KMS-11 (cell line): ENCODE data around the gene TEX50.
"Not testable (repeated sequence)": the region's sequence is repeated elsewhere in the genome, so short reads cannot be mapped to it uniquely, and the experiment has no call there.

Experiments
- H2AFZ ChIP-seq: fragments of 200-600 bp; sonication (generic); 2 replicates; pipeline ENCODE4 v1.6.1; 2016; ENCODE audit warnings: antibody characterized with exemption, mixed run types, low read depth
- H3K27ac ChIP-seq: fragments of 200-600 bp; sonication (generic); 2 replicates; pipeline ENCODE4 v1.6.1; 2016; ENCODE audit warnings: mild to moderate bottlenecking, mixed run types
- H3K27me3 ChIP-seq: fragments of 200-600 bp; sonication (generic); 2 replicates; pipeline ENCODE4 v1.6.1; 2017; ENCODE audit warnings: mild to moderate bottlenecking, low read depth, mixed run types, moderate library complexity; ENCODE audit not compliant: insufficient read depth
- H3K36me3 ChIP-seq: fragments of 200-600 bp; sonication (generic); 2 replicates; pipeline ENCODE4 v1.6.1; 2017; ENCODE audit warnings: mild to moderate bottlenecking, mixed run types; ENCODE audit not compliant: insufficient read depth
- H3K4me1 ChIP-seq: fragments of 200-600 bp; sonication (generic); 2 replicates; pipeline ENCODE4 v1.6.1; 2016; ENCODE audit warnings: mild to moderate bottlenecking, low read depth, mixed run types; ENCODE audit not compliant: poor library complexity, severe bottlenecking
- H3K4me2 ChIP-seq: fragments of 200-600 bp; sonication (generic); 2 replicates; pipeline ENCODE4 v1.7.0; 2016; ENCODE audit warnings: mild to moderate bottlenecking, mixed run types
- H3K4me3 ChIP-seq: fragments of 200-600 bp; sonication (generic); IDR thresholded peaks from 2 replicates; pipeline ENCODE4 v1.6.1; 2017; ENCODE audit warnings: low read depth, low read length, mixed read lengths; ENCODE audit not compliant: insufficient read depth
- H3K79me2 ChIP-seq: fragments of 200-600 bp; sonication (generic); 2 replicates; pipeline ENCODE4 v1.6.1; 2016; ENCODE audit warnings: low read depth, mixed run types; ENCODE audit not compliant: insufficient read depth
- H3K9ac ChIP-seq: fragments of 200-600 bp; sonication (generic); 2 replicates; pipeline ENCODE4 v1.6.1; 2016; ENCODE audit warnings: mild to moderate bottlenecking, mixed run types
- H4K20me1 ChIP-seq: fragments of 200-600 bp; sonication (generic); 2 replicates; pipeline ENCODE4 v1.6.1; 2016; ENCODE audit warnings: mild to moderate bottlenecking, mixed run types; ENCODE audit not compliant: insufficient read depth
- CTCF ChIP-seq: fragments of 200-600 bp; sonication (generic); conservative IDR thresholded peaks from 2 replicates; pipeline ENCODE4 v1.6.1; 2017; ENCODE audit warnings: low read depth, mild to moderate bottlenecking, antibody characterized with exemption, low read length, moderate library complexity, mixed read lengths

The TEX50 gene

DNA sequence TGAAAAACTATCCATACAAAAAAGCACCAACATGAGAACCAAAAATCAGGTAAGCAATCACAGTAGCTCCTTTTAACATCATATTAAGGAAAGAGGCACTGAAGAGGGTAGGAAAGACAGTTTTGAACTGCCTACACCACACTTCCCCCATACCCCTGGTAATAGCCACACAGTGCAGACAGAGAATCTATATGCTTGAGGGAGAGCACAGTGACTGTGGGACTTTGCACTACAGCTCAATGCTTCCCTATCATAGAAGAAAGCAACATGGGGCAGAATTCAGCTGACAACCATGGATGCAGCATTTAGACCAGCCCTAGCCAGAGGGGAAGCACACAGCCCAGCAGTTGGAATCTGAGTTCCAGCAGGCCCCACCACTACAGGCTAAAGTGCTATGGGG lies 7.9 kb upstream of the TEX50 start:
- Histone ChIP-seq H3K27ac (no peak overlapping the region), H3K9ac (no peak overlapping the region), H3K4me1 (no peaks in the 10 kb centered on the region), H3K79me2 (no peaks in the 10 kb centered on the region), H4K20me1 (no peaks in the 10 kb centered on the region), H3K4me2 (no peak overlapping the region), H3K27me3 (no peaks in the 10 kb centered on the region), H3K36me3 (no peaks in the 10 kb centered on the region), H2AFZ (no peak overlapping the region), H3K4me3 (no peak overlapping the region)
- no peak for TF ChIP-seq CTCF

DNA sequence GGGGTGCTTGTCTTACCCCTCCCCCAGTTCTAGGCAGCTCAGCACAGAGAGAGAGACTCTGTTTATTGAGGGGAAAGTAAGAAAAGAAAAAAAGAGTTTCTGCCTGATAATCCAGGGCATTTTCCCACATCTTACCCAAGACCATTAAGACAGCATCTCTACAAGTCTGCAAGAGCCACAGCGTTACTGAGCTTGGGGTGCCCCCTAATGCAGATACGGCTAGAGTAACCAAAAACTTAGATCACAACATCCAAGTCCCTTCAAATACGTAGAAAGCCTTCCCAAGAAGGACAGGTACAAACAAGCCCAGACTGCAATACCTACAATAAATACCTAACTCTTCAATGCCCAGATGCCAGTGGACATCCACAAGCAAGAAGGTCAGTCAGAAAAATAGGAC lies 6.2 kb upstream of the TEX50 start:
- no peak overlapping the region for H3K4me2 ChIP-seq
- H3K36me3 ChIP-seq, result no peaks in the 10 kb centered on the region
- no peaks in the 10 kb centered on the region for H3K4me1 ChIP-seq
- H3K79me2 ChIP-seq, result no peaks in the 10 kb centered on the region
- no peak overlapping the region for H3K4me3 ChIP-seq
- H3K9ac ChIP-seq, result no peak overlapping the region
- no peak for TF ChIP-seq CTCF
- no peaks in the 10 kb centered on the region for H3K27me3 ChIP-seq
- no peak overlapping the region for H3K27ac ChIP-seq
- no peaks in the 10 kb centered on the region for H4K20me1 ChIP-seq
- H2AFZ ChIP-seq, result no peak overlapping the region

- not testable (repeated sequence) for H3K79me2 ChIP-seq, H3K4me2 ChIP-seq, H3K4me3 ChIP-seq, H3K4me1 ChIP-seq, H3K27me3 ChIP-seq, H3K9ac ChIP-seq, H3K27ac ChIP-seq, H4K20me1 ChIP-seq, H3K36me3 ChIP-seq, H2AFZ ChIP-seq
Observed at GRCh38 chr1:173637236-173638042, 2.3 kb downstream of the TEX50 start.

DNA sequence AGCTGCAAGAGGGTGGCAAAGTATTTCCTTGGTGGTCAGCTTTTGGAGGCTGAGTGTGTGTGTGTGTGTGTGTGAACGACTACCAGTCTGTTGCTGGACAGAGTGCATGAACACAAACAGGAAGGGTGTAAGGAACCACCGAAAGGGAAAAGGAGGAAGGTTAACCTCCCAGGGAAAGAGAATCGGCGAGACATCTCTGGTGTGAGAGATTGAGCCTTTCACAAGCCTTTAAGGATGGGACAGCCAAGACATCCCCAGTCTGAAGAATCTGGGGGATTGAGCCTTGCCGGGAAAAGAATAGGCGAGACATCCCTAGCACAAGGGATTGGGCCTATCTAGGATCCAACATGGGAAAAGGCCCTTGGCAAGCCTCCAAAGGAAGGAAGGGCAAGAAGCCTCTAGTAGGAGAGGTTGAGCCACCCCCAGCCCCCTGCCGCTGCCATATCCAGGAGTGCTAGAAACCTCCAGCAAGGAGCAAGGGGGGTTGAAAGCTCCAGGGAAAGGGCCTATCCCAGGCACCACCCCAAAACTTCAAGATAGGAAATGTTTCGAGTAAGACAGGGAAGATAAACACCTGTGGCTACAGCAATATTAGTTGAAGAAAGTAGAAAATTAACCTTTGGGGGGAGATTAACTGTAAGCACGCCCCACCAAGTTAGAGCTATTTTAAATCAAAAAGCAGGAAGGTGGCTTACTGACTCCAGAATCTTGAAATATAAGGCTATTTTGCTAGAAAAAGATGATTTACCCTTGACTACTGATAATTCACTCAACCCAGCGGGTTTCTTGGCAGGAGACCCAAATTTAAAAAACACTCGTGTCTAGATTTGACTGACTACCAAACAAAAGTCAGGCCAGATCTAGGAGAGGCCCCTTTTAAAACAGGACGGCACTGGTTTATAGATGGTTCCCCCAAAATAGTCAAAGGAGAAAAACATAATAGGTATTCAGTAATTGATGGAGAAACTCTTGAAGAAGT lies 3.2 kb downstream of the TEX50 start:
- Histone ChIP-seq H3K36me3 (no peaks in the 10 kb centered on the region), H3K79me2 (no peaks in the 10 kb centered on the region), H3K9ac (no peak overlapping the region), H3K4me1 (no peaks in the 10 kb centered on the region), H3K27me3 (no peaks in the 10 kb centered on the region), H4K20me1 (no peaks in the 10 kb centered on the region), H3K4me2 (no peak overlapping the region), H3K27ac (no peak overlapping the region), H2AFZ (no peak overlapping the region), H3K4me3 (no peak overlapping the region)
- no peak for TF ChIP-seq CTCF
